HCT116 (cell line): ENCODE data around the gene CSNK1G1. TPM values are rescaled to one million over a fixed set of nuclear protein-coding genes. Genes with fewer than 3 reads are reported as not detected.

Experiments used
- ATAC-seq: fragments of 200-7000 bp; cut with Tn5 transposase; 2 replicates; pipeline ENCODE4 v1.9.1; 2020; ENCODE audit warnings: mild to moderate bottlenecking, moderate library complexity
- BruUV-seq: library from RNA; stranded (reverse); fragments of 400-500 nt; replicated peaks from 2 replicates; lab custom pipeline; 2021; lab: Mats Ljungman, UMichigan
- CTCF ChIA-PET: fragments of 300-600 bp; sonication (Branson Sonifier 250); formaldehyde crosslinking; loops from one replicate; lab custom pipeline; 2021; ENCODE audit warnings: antibody characterized with exemption; lab: Charles Lee
- POLR2A ChIA-PET: fragments of 300-600, 350-600 bp; sonication (Branson Sonifier 250); formaldehyde crosslinking; loops from one replicate; lab custom pipeline; 2021; ENCODE audit warnings: antibody characterized with exemption; lab: Charles Lee
- RAD21 ChIA-PET, 2 experiments: fragments of 300-600 bp; sonication (Branson Sonifier 250); formaldehyde crosslinking; loops; one replicate each; lab custom pipeline; 2023; ENCODE audit warnings: low total read pairs in 2 of 2; ENCODE audit not compliant: uncharacterized antibody in 2 of 2, unreplicated experiment in 2 of 2, low non-redundant PET in 1 of 2; lab: Charles Lee
- DNase-seq: peaks from one replicate; pipeline ENCODE4 v3.0.0-alpha.2; 2010; ENCODE audit warnings: low read depth, low spot score
- H2AFZ ChIP-seq: fragments of 200-600 bp; shearing (Covaris generic), sonication (generic); 2 replicates; pipeline ENCODE4 v1.6.1; 2017; ENCODE audit warnings: low read depth, mixed run types, mixed read lengths, antibody characterized with exemption, low read length; ENCODE audit not compliant: poor library complexity, severe bottlenecking
- H3K27ac ChIP-seq: 2 replicates; pipeline ENCODE4 v1.5.1; 2012; ENCODE audit warnings: low read depth, low read length
- H3K27me3 ChIP-seq: fragments of 200-600 bp; sonication (generic); 2 replicates; pipeline ENCODE4 v1.6.1; 2016; ENCODE audit warnings: mixed run types, low read length, mixed read lengths; ENCODE audit not compliant: insufficient read depth
- H3K36me3 ChIP-seq, 2 experiments: fragments of 200-500 bp in 1 of 2; fragments of 200-600 bp in 1 of 2; sonication (Bioruptor generic) in 1 of 2; sonication (generic) in 1 of 2; 2 replicates each; pipeline versions ENCODE4 v1.5.1 to v1.6.1; 2014 to 2016; ENCODE audit warnings: low read length in 2 of 2, inconsistent platforms in 1 of 2, mixed read lengths in 1 of 2, mixed run types in 1 of 2; ENCODE audit not compliant: insufficient read depth in 2 of 2, control insufficient read depth in 1 of 2
- H3K4me1 ChIP-seq, 2 experiments: fragments of 200-600 bp in 1 of 2; sonication (generic) in 1 of 2; 2 replicates each; pipeline versions ENCODE4 v1.5.1 to v1.6.1; 2012 to 2017; ENCODE audit warnings: low read length in 2 of 2, inconsistent platforms in 1 of 2, mild to moderate bottlenecking in 1 of 2, mixed read lengths in 1 of 2, mixed run types in 1 of 2, moderate library complexity in 1 of 2; ENCODE audit not compliant: insufficient read depth in 2 of 2, control insufficient read depth in 1 of 2
- H3K4me2 ChIP-seq: fragments of 200-600 bp; sonication (generic); 2 replicates; pipeline ENCODE4 v1.6.1; 2017; ENCODE audit warnings: mixed run types, low read length, mixed read lengths
- H3K4me3 ChIP-seq, 2 experiments: fragments of 200-600 bp in 1 of 2; sonication (generic) in 1 of 2; replicated peaks in 1 of 2; 2 replicates each; pipeline ENCODE4 v1.5.1; 2011 to 2016; ENCODE audit warnings: low read length in 2 of 2, control low read depth in 1 of 2, low read depth in 1 of 2, mild to moderate bottlenecking in 1 of 2, mixed read lengths in 1 of 2, mixed run types in 1 of 2
- H3K79me2 ChIP-seq: fragments of 200-600 bp; sonication (generic); 2 replicates; pipeline ENCODE4 v1.6.1; 2017; ENCODE audit warnings: mild to moderate bottlenecking, mixed run types, low read length, moderate library complexity, mixed read lengths; ENCODE audit not compliant: insufficient read depth
- H3K9ac ChIP-seq: fragments of 200-600 bp; sonication (generic); 2 replicates; pipeline ENCODE4 v1.6.1; 2016; ENCODE audit warnings: low read length, mixed read lengths
- H3K9me2 ChIP-seq: fragments of 200-600 bp; sonication (generic), shearing (Covaris generic); 2 replicates; pipeline ENCODE4 v1.6.1; 2017; ENCODE audit warnings: mixed run types, mild to moderate bottlenecking, moderate library complexity; ENCODE audit not compliant: insufficient read depth
- H3K9me3 ChIP-seq, 2 experiments: fragments of 200-500 bp in 1 of 2; fragments of 200-600 bp in 1 of 2; sonication (Bioruptor generic) in 1 of 2; sonication (generic) in 1 of 2; 2 replicates each; pipeline ENCODE4 v1.6.1; 2014 to 2017; ENCODE audit warnings: low read length in 2 of 2, mixed read lengths in 2 of 2, inconsistent platforms in 1 of 2, low read depth in 1 of 2, mild to moderate bottlenecking in 1 of 2, mixed run types in 1 of 2, moderate library complexity in 1 of 2; ENCODE audit not compliant: control insufficient read depth in 1 of 2, insufficient read depth in 1 of 2
- H4K20me1 ChIP-seq: fragments of 200-600 bp; sonication (generic), shearing (Covaris generic); 2 replicates; pipeline ENCODE4 v1.6.1; 2017; ENCODE audit warnings: mixed run types, mild to moderate bottlenecking, moderate library complexity; ENCODE audit not compliant: insufficient read depth
- ATF3 ChIP-seq: IDR thresholded peaks from 2 replicates; pipeline ENCODE4 v1.6.1; 2012
- CEBPB ChIP-seq: IDR thresholded peaks from 2 replicates; pipeline ENCODE4 v1.6.1; 2012; ENCODE audit warnings: low read depth
- CTCF ChIP-seq, 3 experiments: fragments of 200-600 bp in 1 of 3; sonication (generic) in 1 of 3; IDR thresholded peaks in 2 of 3; conservative IDR thresholded peaks in 1 of 3; 2 replicates each; pipeline ENCODE4 v1.5.1; 2012 to 2017; ENCODE audit warnings: low read depth in 2 of 3, low read length in 2 of 3, antibody characterized with exemption in 1 of 3, borderline replicate concordance in 1 of 3, control low read depth in 1 of 3, mild to moderate bottlenecking in 1 of 3, mixed read lengths in 1 of 3, mixed run types in 1 of 3, moderate library complexity in 1 of 3; ENCODE audit not compliant: insufficient read depth in 1 of 3
- EGR1 ChIP-seq: IDR thresholded peaks from 2 replicates; pipeline ENCODE4 v1.6.1; 2012; ENCODE audit warnings: low read depth
- EZH2 ChIP-seq: fragments of 200-600 bp; sonication (generic); IDR thresholded peaks from 2 replicates; pipeline ENCODE4 v1.6.1; 2017; ENCODE audit warnings: antibody characterized with exemption, mixed run types
- EZH2phosphoT487 ChIP-seq: fragments of 200-600 bp; IDR thresholded peaks from 2 replicates; pipeline ENCODE4 v1.6.1; 2018; ENCODE audit warnings: antibody characterized with exemption, borderline replicate concordance
- FOSL1 ChIP-seq: IDR thresholded peaks from 2 replicates; pipeline ENCODE4 v1.6.1; 2012; ENCODE audit warnings: low read depth
- JUND ChIP-seq: IDR thresholded peaks from 2 replicates; pipeline ENCODE4 v1.6.1; 2012
- MAX ChIP-seq: IDR thresholded peaks from 2 replicates; pipeline ENCODE4 v1.6.1; 2012
- POLR2A ChIP-seq: IDR thresholded peaks from 2 replicates; pipeline ENCODE4 v1.7.0; 2011; ENCODE audit warnings: borderline replicate concordance; ENCODE audit not compliant: insufficient read depth, insufficient read length; ENCODE audit errors: extremely low read depth
- POLR2AphosphoS5 ChIP-seq: IDR thresholded peaks from 2 replicates; pipeline ENCODE4 v1.6.1; 2011; ENCODE audit warnings: mild to moderate bottlenecking, low read depth, low read length, moderate library complexity
- RAD21 ChIP-seq: IDR thresholded peaks from 2 replicates; pipeline ENCODE4 v1.6.1; 2012; ENCODE audit warnings: low read depth, mild to moderate bottlenecking
- REST ChIP-seq: IDR thresholded peaks from 2 replicates; pipeline ENCODE4 v1.6.1; 2012; ENCODE audit warnings: low read depth
- SIN3A ChIP-seq: IDR thresholded peaks from 2 replicates; pipeline ENCODE4 v1.6.1; 2012; ENCODE audit warnings: low read depth
- SP1 ChIP-seq: IDR thresholded peaks from 2 replicates; pipeline ENCODE4 v1.6.1; 2012; ENCODE audit warnings: low read depth
- SRF ChIP-seq: IDR thresholded peaks from 2 replicates; pipeline ENCODE4 v1.6.1; 2012; ENCODE audit warnings: low read depth
- TCF7L2 ChIP-seq: IDR thresholded peaks from 2 replicates; pipeline ENCODE4 v1.7.0; 2011; ENCODE audit warnings: borderline replicate concordance, inconsistent platforms; ENCODE audit not compliant: insufficient read depth, insufficient read length; ENCODE audit errors: extremely low read depth
- ZBTB33 ChIP-seq: IDR thresholded peaks from 2 replicates; pipeline ENCODE4 v1.6.1; 2011; ENCODE audit warnings: mild to moderate bottlenecking, low read length, moderate library complexity; ENCODE audit not compliant: insufficient replicate concordance; ENCODE audit errors: extremely low read depth
- ZFX ChIP-seq: fragments of 450-650 bp; IDR thresholded peaks from 2 replicates; pipeline ENCODE4 v1.6.1; 2017
- ZNF274 ChIP-seq: fragments of 200-500 bp; sonication (Bioruptor generic); IDR thresholded peaks from 2 replicates; pipeline ENCODE4 v1.6.1; 2014; ENCODE audit warnings: mild to moderate bottlenecking, low read depth, low read length, inconsistent platforms
- intact Hi-C: fragments of 100-400 bp; cut with micrococcal nuclease; formaldehyde crosslinking; loops from 2 replicates; pipeline ENCODE4 v1.10.0; 2022
- total RNA-seq: library from RNA; stranded (reverse); gene quantifications from one replicate; pipeline ENCODE4 v1.2.1, GENCODE V29; 2021; ENCODE audit not compliant: unreplicated experiment

Gene CSNK1G1
- total RNA-seq, 1 experiment from 2014 or later: 21.1 TPM

GRCh38 chr15:64235552-64235951 is 120.4 kb downstream of the CSNK1G1 start:
- ChIA-PET RAD21 (no interaction called here), CTCF (no interaction called here), POLR2A (no interaction called here)
- Histone ChIP-seq H3K36me3 (no peaks in the 10 kb centered on the region), H3K27me3 (no peaks in the 10 kb centered on the region), H3K9me3 (no peaks in the 10 kb centered on the region), H4K20me1 (no peaks in the 10 kb centered on the region), H3K4me1 (peaks cover 2 to 14% of the 10 kb centered on the region in 2 experiments; a peak in 2 of 4 replicates), H3K27ac (no peak overlapping the region), H2AFZ (no peak overlapping the region), H3K9me2 (no peaks in the 10 kb centered on the region), H3K9ac (no peak overlapping the region), H3K4me2 (no peak overlapping the region), H3K4me3 (no peak overlapping the region), H3K79me2 (peaks cover 20% of the 10 kb centered on the region)
- ATAC-seq: no peak
- no peak for DNase-seq
- intact Hi-C loops: no loop called here
- BruUV-seq: no TSS peak
- TF ChIP-seq ZBTB33 (no peak), EZH2phosphoT487 (no peak), SRF (no peak), FOSL1 (no peak), REST (no peak), SP1 (no peak), EZH2 (no peak), POLR2AphosphoS5 (no peak), RAD21 (no peak), ZNF274 (no peak), CTCF (IDR thresholded peaks at IDR 0.05 in 2 of 3, conservative IDR thresholded peaks at IDR 0.05 in 1 of 3; ENCODE audit: borderline replicate concordance in 1 of 3, insufficient read depth in 1 of 3, low read depth in 2 of 3, low read length in 2 of 3) (no peak), ZFX (no peak), JUND (no peak), CEBPB (no peak), MAX (no peak), EGR1 (no peak), TCF7L2 (no peak), POLR2A (no peak), SIN3A (no peak), ATF3 (no peak)
